OCI-LY1 (cell line): Measurements from ENCODE around the gene TOR1AIP1.
"Not testable (repeated sequence)": the region's sequence is repeated elsewhere in the genome, so short reads cannot be mapped to it uniquely, and the experiment has no call there.

Experiments
- H2AFZ ChIP-seq: fragments of 200-600 bp; sonication (generic), shearing (Covaris generic); 2 replicates; pipeline ENCODE4 v1.6.0; 2014; ENCODE audit warnings: antibody characterized with exemption, mild to moderate bottlenecking, low read length
- H3F3A ChIP-seq: fragments of 200-600 bp; sonication (generic), shearing (Covaris generic); 2 replicates; pipeline ENCODE4 v1.6.0; 2014; ENCODE audit warnings: mild to moderate bottlenecking, antibody characterized with exemption, low read length, moderate library complexity; ENCODE audit not compliant: insufficient read depth
- H3K27ac ChIP-seq: fragments of 200-600 bp; sonication (generic); 2 replicates; pipeline ENCODE4 v1.5.1; 2014; ENCODE audit warnings: low read length, mixed run types, mild to moderate bottlenecking, low read depth; ENCODE audit not compliant: poor library complexity, severe bottlenecking
- H3K27me3 ChIP-seq: fragments of 200-600 bp; sonication (generic); 2 replicates; pipeline ENCODE4 v1.6.0; 2014; ENCODE audit warnings: antibody characterized with exemption, mild to moderate bottlenecking, low read length, moderate library complexity; ENCODE audit not compliant: insufficient read depth
- H3K36me3 ChIP-seq: fragments of 200-600 bp; sonication (generic); 2 replicates; pipeline ENCODE4 v1.6.1; 2014; ENCODE audit warnings: mild to moderate bottlenecking, antibody characterized with exemption, low read length, moderate library complexity, mixed read lengths; ENCODE audit not compliant: insufficient read depth
- H3K4me1 ChIP-seq: fragments of 200-600 bp; sonication (generic); 2 replicates; pipeline ENCODE4 v1.5.1; 2014; ENCODE audit warnings: mild to moderate bottlenecking, low read length, moderate library complexity; ENCODE audit not compliant: insufficient read depth, severe bottlenecking
- H3K4me2 ChIP-seq: fragments of 200-600 bp; sonication (generic), shearing (Covaris generic); 2 replicates; pipeline ENCODE4 v1.6.1; 2014; ENCODE audit warnings: low read length
- H3K4me3 ChIP-seq: fragments of 200-600 bp; sonication (generic); 2 replicates; pipeline ENCODE4 v1.5.1; 2014; ENCODE audit warnings: low read length, low read depth, mild to moderate bottlenecking, mixed read lengths; ENCODE audit not compliant: poor library complexity, severe bottlenecking
- H3K79me2 ChIP-seq: fragments of 200-600 bp; shearing (Covaris generic); 2 replicates; pipeline ENCODE4 v1.6.1; 2016; ENCODE audit warnings: mixed run types, low read length, mixed read lengths; ENCODE audit not compliant: insufficient read depth
- H3K9ac ChIP-seq: fragments of 200-600 bp; sonication (generic), shearing (Covaris generic); 2 replicates; pipeline ENCODE4 v1.6.1; 2014; ENCODE audit warnings: mild to moderate bottlenecking, low read length, mixed read lengths
- H3K9me2 ChIP-seq: fragments of 200-600 bp; sonication (generic), shearing (Covaris generic); 2 replicates; pipeline ENCODE4 v1.6.1; 2014; ENCODE audit warnings: low read depth, mild to moderate bottlenecking, low read length, mixed read lengths
- H3K9me3 ChIP-seq: fragments of 200-600 bp; shearing (Covaris generic); 2 replicates; pipeline ENCODE4 v1.6.1; 2014; ENCODE audit warnings: low read length, mixed read lengths
- H4K20me1 ChIP-seq: fragments of 200-600 bp; sonication (generic), shearing (Covaris generic); 2 replicates; pipeline ENCODE4 v1.6.0; 2016; ENCODE audit warnings: mild to moderate bottlenecking, low read length; ENCODE audit not compliant: insufficient read depth
- EZH2 ChIP-seq: fragments of 200-600 bp; sonication (generic), shearing (Covaris generic); IDR thresholded peaks from 2 replicates; pipeline ENCODE4 v1.8.0; 2017; ENCODE audit warnings: borderline replicate concordance, mixed run types, mild to moderate bottlenecking, antibody characterized with exemption, low read length, moderate library complexity, mixed read lengths
- TF ChIP-seq, protein P1 (sequence below): fragments of 200-600 bp; sonication (generic), shearing (Covaris generic); IDR thresholded peaks from 2 replicates; pipeline ENCODE4 v1.5.1; 2017; ENCODE audit warnings: mild to moderate bottlenecking, antibody characterized with exemption, low read length, moderate library complexity, mixed read lengths

Gene TOR1AIP1

GRCh38 chr1:179958359-179958758 is 76.3 kb downstream of the TOR1AIP1 start:
- no peaks in the 10 kb centered on the region for H3K9me2 ChIP-seq
- H3K36me3 ChIP-seq = peaks cover 11% of the 10 kb centered on the region; the same call in 1 of the 2 replicates
- H3F3A ChIP-seq = no peaks in the 10 kb centered on the region; the same call in 1 of the 2 replicates
- peaks cover under 1% of the 10 kb centered on the region; the same call in 1 of the 2 replicates for H3K9me3 ChIP-seq
- H3K79me2 ChIP-seq = peaks cover 80% of the 10 kb centered on the region
- no peak overlapping the region for H3K9ac ChIP-seq
- H3K27ac ChIP-seq = no peak overlapping the region
- peaks cover 31% of the 10 kb centered on the region for H3K4me1 ChIP-seq
- H3K4me3 ChIP-seq = no peak overlapping the region
- no peak overlapping the region for H3K4me2 ChIP-seq
- H2AFZ ChIP-seq = no peak overlapping the region
- no peaks in the 10 kb centered on the region for H4K20me1 ChIP-seq
- no peak for TF ChIP-seq EZH2
- TF ChIP-seq, protein P1, sequence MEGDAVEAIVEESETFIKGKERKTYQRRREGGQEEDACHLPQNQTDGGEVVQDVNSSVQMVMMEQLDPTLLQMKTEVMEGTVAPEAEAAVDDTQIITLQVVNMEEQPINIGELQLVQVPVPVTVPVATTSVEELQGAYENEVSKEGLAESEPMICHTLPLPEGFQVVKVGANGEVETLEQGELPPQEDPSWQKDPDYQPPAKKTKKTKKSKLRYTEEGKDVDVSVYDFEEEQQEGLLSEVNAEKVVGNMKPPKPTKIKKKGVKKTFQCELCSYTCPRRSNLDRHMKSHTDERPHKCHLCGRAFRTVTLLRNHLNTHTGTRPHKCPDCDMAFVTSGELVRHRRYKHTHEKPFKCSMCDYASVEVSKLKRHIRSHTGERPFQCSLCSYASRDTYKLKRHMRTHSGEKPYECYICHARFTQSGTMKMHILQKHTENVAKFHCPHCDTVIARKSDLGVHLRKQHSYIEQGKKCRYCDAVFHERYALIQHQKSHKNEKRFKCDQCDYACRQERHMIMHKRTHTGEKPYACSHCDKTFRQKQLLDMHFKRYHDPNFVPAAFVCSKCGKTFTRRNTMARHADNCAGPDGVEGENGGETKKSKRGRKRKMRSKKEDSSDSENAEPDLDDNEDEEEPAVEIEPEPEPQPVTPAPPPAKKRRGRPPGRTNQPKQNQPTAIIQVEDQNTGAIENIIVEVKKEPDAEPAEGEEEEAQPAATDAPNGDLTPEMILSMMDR = no peak
- H3K27me3 ChIP-seq = no peaks in the 10 kb centered on the region

DNA sequence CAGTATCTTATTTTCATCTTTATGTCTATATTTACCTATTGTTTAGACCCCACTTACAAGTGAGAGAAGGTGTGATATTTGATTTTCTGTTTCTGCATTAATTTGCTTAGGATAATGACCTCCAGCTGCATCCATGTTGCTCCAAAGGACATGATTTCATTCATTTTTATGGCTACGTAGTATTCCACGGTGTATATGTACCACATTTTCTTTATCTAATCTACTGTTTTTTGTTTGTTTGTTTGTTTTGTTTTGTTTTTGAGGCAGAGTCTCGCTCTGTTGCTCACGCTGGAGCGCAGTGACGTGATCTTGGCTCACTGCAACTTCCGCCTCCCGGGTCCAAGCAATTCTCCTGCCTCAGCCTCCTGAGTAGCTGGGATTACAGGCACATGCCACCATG is 80.1 kb downstream of the TOR1AIP1 start:
- H3K4me1 ChIP-seq, H3F3A ChIP-seq, H2AFZ ChIP-seq, H3K9me2 ChIP-seq, H3K9ac ChIP-seq, H3K4me2 ChIP-seq, H3K4me3 ChIP-seq, H4K20me1 ChIP-seq, H3K27me3 ChIP-seq, H3K27ac ChIP-seq: not testable (repeated sequence)
- Histone ChIP-seq H3K9me3 (peaks cover 18% of the 10 kb centered on the region; the same call in 1 of the 2 replicates), H3K36me3 (peaks cover 17% of the 10 kb centered on the region; the same call in 1 of the 2 replicates), H3K79me2 (peaks cover 92% of the 10 kb centered on the region)

DNA sequence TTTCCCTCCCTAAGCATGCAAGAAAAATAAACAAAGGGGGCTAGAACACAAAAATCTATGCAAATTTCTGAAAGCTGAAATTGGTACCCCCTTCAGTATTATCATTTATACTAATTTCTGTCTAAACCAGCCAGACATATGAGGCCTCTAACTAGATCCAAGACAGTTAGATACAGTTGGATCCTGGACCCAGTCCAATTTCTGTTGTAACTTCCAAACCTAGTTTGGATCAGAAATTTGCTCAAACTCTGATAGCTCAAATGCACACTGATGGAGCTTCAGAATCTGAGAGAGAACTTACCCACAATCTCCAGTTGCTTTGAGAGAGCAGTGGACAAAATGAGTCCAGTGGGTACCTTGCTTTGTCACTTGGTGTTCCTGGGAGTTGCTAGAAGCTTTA is 84.5 kb downstream of the TOR1AIP1 start:
- Histone ChIP-seq H3K36me3 (peaks cover 23% of the 10 kb centered on the region), H3K4me2 (no peak overlapping the region), H3K4me1 (peaks cover 13% of the 10 kb centered on the region), H3K9ac (no peak overlapping the region), H3K9me2 (no peaks in the 10 kb centered on the region), H3K27ac (no peak overlapping the region), H2AFZ (no peak overlapping the region), H3F3A (no peaks in the 10 kb centered on the region; the same call in 1 of the 2 replicates), H3K9me3 (peaks cover 19% of the 10 kb centered on the region; the same call in 1 of the 2 replicates), H3K79me2 (peaks cover 89% of the 10 kb centered on the region), H4K20me1 (no peaks in the 10 kb centered on the region), H3K4me3 (no peak overlapping the region), H3K27me3 (no peaks in the 10 kb centered on the region)
- TF ChIP-seq EZH2 = no peak

- H3K4me3 ChIP-seq = no peak overlapping the region
- H3F3A ChIP-seq = no peaks in the 10 kb centered on the region
- H2AFZ ChIP-seq = no peak overlapping the region
- H3K27ac ChIP-seq = no peak overlapping the region
- peaks cover 17% of the 10 kb centered on the region; the same call in 1 of the 2 replicates for H3K9me3 ChIP-seq
- no peaks in the 10 kb centered on the region for H3K9me2 ChIP-seq
- no peak overlapping the region; the same call in 1 of the 2 replicates for H3K4me2 ChIP-seq
- peaks cover 18% of the 10 kb centered on the region for H3K4me1 ChIP-seq
- H3K36me3 ChIP-seq = peaks cover 17% of the 10 kb centered on the region
- H4K20me1 ChIP-seq = no peaks in the 10 kb centered on the region
- H3K79me2 ChIP-seq = peaks cover 83% of the 10 kb centered on the region
- no peaks in the 10 kb centered on the region for H3K27me3 ChIP-seq
- TF ChIP-seq, protein P1 = no peak
- no peak for TF ChIP-seq EZH2
- no peak overlapping the region for H3K9ac ChIP-seq
These were observed 86.4 kb downstream of the TOR1AIP1 start for GRCh38 chr1:179968284-179968993.
